ENCODE measurements around the gene CADPS. TPM values are rescaled to one million over a fixed set of nuclear protein-coding genes. Genes with fewer than 3 reads are reported as not detected.

CADPS gene
- polyA plus RNA-seq, 2 of the 4 experiments (the other 2 are of a cell fraction): not detected

- TF ChIP-seq FOXS1 (CRISPR knock-in tag; IDR thresholded peaks at IDR 0.05) (no peak), RFX5 (IDR thresholded peaks at IDR 0.05) (no peak), E2F6 (IDR thresholded peaks at IDR 0.05; ENCODE audit: borderline replicate concordance, low read depth) (no peak), JUNB (IDR thresholded peaks at IDR 0.05) (no peak)
These were observed 147.7 kb downstream of the CADPS start (continued) for GRCh38 chr3:62727536-62727935.

- ChIA-PET POLR2A (no interaction called here), CTCF (interaction anchor here (0.7 kb wide), 1 partner anchor 624 kb away, joined by 3 read pairs; no protein-coding TSS in a partner anchor)
- WGBS (ENCODE audit: missing lambda C conversion rate): 21% methylated on average over 4 of the region's 4 CpGs
- ATAC-seq: no peak
- DNase-seq (ENCODE audit: low read depth in 1 of 2, low spot score in 1 of 2): no peak
- no peak overlapping the region for H3K4me2 ChIP-seq
- H3K9me3 ChIP-seq: no peaks in the 10 kb centered on the region
- TF ChIP-seq PHF8 (IDR thresholded peaks at IDR 0.05; ENCODE audit: borderline replicate concordance, low read depth): no peak
- no peak for TF ChIP-seq CEBPB (IDR thresholded peaks at IDR 0.05)
- TF ChIP-seq POLR2AphosphoS2 (conservative IDR thresholded peaks at IDR 0.05; ENCODE audit: low read length): no peak
- no peak for TF ChIP-seq TP53 (CRISPR knock-in tag; IDR thresholded peaks at IDR 0.05)
- TF ChIP-seq JUNB (IDR thresholded peaks at IDR 0.05): no peak
- TF ChIP-seq SREBF2 (IDR thresholded peaks at IDR 0.05): no peak
- no peak for TF ChIP-seq CHD4 (IDR thresholded peaks at IDR 0.05; ENCODE audit: borderline replicate concordance)
- TF ChIP-seq MAFK (IDR thresholded peaks at IDR 0.05; ENCODE audit: partially characterized antibody): no peak
- no peak for TF ChIP-seq HMGXB4 (CRISPR knock-in tag; IDR thresholded peaks at IDR 0.05; ENCODE audit: borderline replicate concordance)
- no peak for TF ChIP-seq MAZ (IDR thresholded peaks at IDR 0.05; ENCODE audit: borderline replicate concordance, low read depth, low read length)
- TF ChIP-seq HES2 (IDR thresholded peaks at IDR 0.05): no peak
- no peak for TF ChIP-seq HDAC2 (IDR thresholded peaks at IDR 0.05)
- no peak for TF ChIP-seq EHF (CRISPR knock-in tag; IDR thresholded peaks at IDR 0.05)
- no peak for TF ChIP-seq RAD21 (conservative IDR thresholded peaks at IDR 0.05 in 1 of 2, IDR thresholded peaks at IDR 0.05 in 1 of 2)
- H3K4me3 ChIP-seq: no peak overlapping the region
- H3K27ac ChIP-seq: no peak overlapping the region
- FAIRE-seq: no peak
- no peaks in the 10 kb centered on the region for H3K4me1 ChIP-seq
These were observed 150.7 kb downstream of the CADPS start for GRCh38 chr3:62724503-62724902.

GRCh38 chr3:62723914-62724217, 151.3 kb downstream of the CADPS start:
- Histone ChIP-seq H3K9me3 (no peaks in the 10 kb centered on the region), H3K27ac (no peak overlapping the region), H3K4me3 (no peak overlapping the region), H3K4me1 (no peaks in the 10 kb centered on the region), H3K4me2 (no peak overlapping the region)
- ChIA-PET POLR2A (no interaction called here), CTCF (interaction anchor here (0.7 kb wide), 1 partner anchor 625 kb away, joined by 3 read pairs; no protein-coding TSS in a partner anchor)
- ATAC-seq (no peak), FAIRE-seq (no peak), DNase-seq (ENCODE audit: low read depth in 1 of 2, low spot score in 1 of 2) (no peak)
- no peak for TF ChIP-seq HMGXB4 (CRISPR knock-in tag; IDR thresholded peaks at IDR 0.05; ENCODE audit: borderline replicate concordance)
- no peak for TF ChIP-seq NPAS2 (CRISPR knock-in tag; IDR thresholded peaks at IDR 0.05; ENCODE audit: borderline replicate concordance)
- no peak for TF ChIP-seq PHF8 (IDR thresholded peaks at IDR 0.05; ENCODE audit: borderline replicate concordance, low read depth)
- TF ChIP-seq ZFP36 (IDR thresholded peaks at IDR 0.05; ENCODE audit: borderline replicate concordance, partially characterized antibody): no peak
- TF ChIP-seq BHLHE40 (IDR thresholded peaks at IDR 0.05; ENCODE audit: low read depth, low read length): no peak
- TF ChIP-seq SMC3 (IDR thresholded peaks at IDR 0.05): no peak
- TF ChIP-seq TFCP2L1 (CRISPR knock-in tag; IDR thresholded peaks at IDR 0.05): no peak
- TF ChIP-seq HES2 (IDR thresholded peaks at IDR 0.05): no peak
- TF ChIP-seq CBX8 (IDR thresholded peaks at IDR 0.05): no peak
- no peak for TF ChIP-seq ZSCAN20 (CRISPR knock-in tag; IDR thresholded peaks at IDR 0.05)
- TF ChIP-seq EHF (CRISPR knock-in tag; IDR thresholded peaks at IDR 0.05): no peak
- TF ChIP-seq POLR2A (IDR thresholded peaks at IDR 0.05; ENCODE audit: low read length): no peak
- TF ChIP-seq RCOR1 (IDR thresholded peaks at IDR 0.05; ENCODE audit: low read depth, low read length): no peak
- no peak for TF ChIP-seq ZNF302 (CRISPR knock-in tag; IDR thresholded peaks at IDR 0.05)
- no peak for TF ChIP-seq HDAC2 (IDR thresholded peaks at IDR 0.05)
- no peak for TF ChIP-seq ATOH8 (CRISPR knock-in tag; IDR thresholded peaks at IDR 0.05; ENCODE audit: low read depth)
- no peak for TF ChIP-seq RARB (CRISPR knock-in tag; IDR thresholded peaks at IDR 0.05)
- no CpG with 5 or more reads among the region's 1 CpG for WGBS (ENCODE audit: missing lambda C conversion rate)

All from A549 (cell line).